Activated naive CD8-positive, alpha-beta T cell treated with anti-CD3 and anti-CD28 coated beads, Interleukin-2, amount 50 U/mL, for 16 hours (primary cell): Measurements from ENCODE around the gene LIG1.

Source experiments
- DNase-seq: peaks from one replicate; pipeline ENCODE4 v3.0.0-alpha.2; 2020; ENCODE audit warnings: low read depth, low spot score

Gene LIG1

GRCh38 chr19:48182434-48182833 lies 12.3 kb upstream of the LIG1 start:
- no peak for DNase-seq

GRCh38 chr19:48181505-48181904 lies 11.4 kb upstream of the LIG1 start:
- no peak for DNase-seq

GRCh38 chr19:48176226-48176625 lies 6.1 kb upstream of the LIG1 start:
- DNase-seq = no peak

GRCh38 chr19:48175578-48175977 lies 5.4 kb upstream of the LIG1 start:
- no peak for DNase-seq

GRCh38 chr19:48174445-48175030 lies 4.4 kb upstream of the LIG1 start:
- no peak for DNase-seq

GRCh38 chr19:48171710-48172109 lies 1.6 kb upstream of the LIG1 start:
- no peak for DNase-seq

GRCh38 chr19:48170817-48171347 lies 738 bp upstream of the LIG1 start:
- no peak for DNase-seq

- DNase-seq = peak; percentile 70
Observed at GRCh38 chr19:48169578-48169938, 586 bp downstream of the LIG1 start.

GRCh38 chr19:48168689-48169088 lies 1.5 kb downstream of the LIG1 start:
- no peak for DNase-seq

- no peak for DNase-seq
Observed at GRCh38 chr19:48158210-48158790, 11.8 kb downstream of the LIG1 start.

GRCh38 chr19:48154003-48154402 lies 16.1 kb downstream of the LIG1 start:
- no peak for DNase-seq

GRCh38 chr19:48152551-48152950 lies 17.6 kb downstream of the LIG1 start:
- DNase-seq = peak; percentile 40

GRCh38 chr19:48149430-48149829 lies 20.7 kb downstream of the LIG1 start:
- DNase-seq = no peak

- no peak for DNase-seq
Observed at GRCh38 chr19:48148576-48148975, 21.6 kb downstream of the LIG1 start.

GRCh38 chr19:48147597-48148175 lies 22.5 kb downstream of the LIG1 start:
- DNase-seq = no peak

GRCh38 chr19:48139053-48139452 lies 31.1 kb downstream of the LIG1 start:
- no peak for DNase-seq

GRCh38 chr19:48137411-48137810 lies 32.7 kb downstream of the LIG1 start:
- no peak for DNase-seq

- no peak for DNase-seq
Observed at GRCh38 chr19:48136547-48136946, 33.6 kb downstream of the LIG1 start.

GRCh38 chr19:48135411-48135810 lies 34.7 kb downstream of the LIG1 start:
- no peak for DNase-seq

- no peak for DNase-seq
Observed at GRCh38 chr19:48133094-48133493, 37.0 kb downstream of the LIG1 start.

GRCh38 chr19:48127561-48127960 lies 42.6 kb downstream of the LIG1 start:
- no peak for DNase-seq

- DNase-seq = no peak
Observed at GRCh38 chr19:48123907-48124651, 46.1 kb downstream of the LIG1 start.

GRCh38 chr19:48122421-48122820 lies 47.7 kb downstream of the LIG1 start:
- no peak for DNase-seq
